ENCODE results near the gene FAM25A.

Gene FAM25A

GRCh38 chr10:87068281-87068680 lies 48.2 kb downstream of the FAM25A start:
- H3K9me3 Mint-ChIP-seq: no peaks in the 10 kb centered on the region
- H3K4me3 Mint-ChIP-seq: no peak overlapping the region
- no peak for ATAC-seq
- peaks cover 69% of the 10 kb centered on the region for H3K36me3 Mint-ChIP-seq
- no peaks in the 10 kb centered on the region for H3K27me3 Mint-ChIP-seq
- no peak overlapping the region for H3K27ac Mint-ChIP-seq
- no peaks in the 10 kb centered on the region for H3K4me1 Mint-ChIP-seq

GRCh38 chr10:87072449-87072848 lies 52.4 kb downstream of the FAM25A start:
- Mint-ChIP-seq H3K36me3 (peaks cover 39% of the 10 kb centered on the region), H3K4me3 (no peak overlapping the region), H3K27ac (no peak overlapping the region), H3K27me3 (no peaks in the 10 kb centered on the region), H3K4me1 (no peaks in the 10 kb centered on the region), H3K9me3 (no peaks in the 10 kb centered on the region)
- no peak for ATAC-seq

Measured in stimulated activated memory B cell treated with anti-CD40 and anti-IgM and Interleukin-4, amounts not matched to agents 10 μg/mL and 1 μg/mL and 100 μg/mL, for 72 hours (primary cell).